HFFc6 (cell line): ENCODE results near the gene KLC4. TPM values are rescaled to one million over a fixed set of nuclear protein-coding genes. Genes with fewer than 3 reads are reported as not detected.

Experiments used
- DNase-seq: peaks from one replicate; pipeline ENCODE4 v3.0.0-alpha.2; 2018
- H3K27ac Mint-ChIP-seq: 2 replicates; pipeline ENCODE4 v1.8.0; 2020; ENCODE audit warnings: mild to moderate bottlenecking, mixed read lengths
- H3K27me3 Mint-ChIP-seq: 2 replicates; pipeline ENCODE4 v1.8.0; 2021; ENCODE audit warnings: mild to moderate bottlenecking, moderate library complexity, mixed read lengths; ENCODE audit not compliant: insufficient read depth
- H3K36me3 Mint-ChIP-seq: 2 replicates; pipeline ENCODE4 v1.8.0; 2021; ENCODE audit warnings: low read depth, mixed read lengths
- H3K4me1 Mint-ChIP-seq: 2 replicates; pipeline ENCODE4 v1.8.0; 2020; ENCODE audit warnings: low read depth, mixed read lengths
- H3K4me3 Mint-ChIP-seq: 2 replicates; pipeline ENCODE4 v1.8.0; 2020; ENCODE audit warnings: mild to moderate bottlenecking, moderate library complexity, mixed read lengths
- H3K9me3 Mint-ChIP-seq: 2 replicates; pipeline ENCODE4 v1.8.0; 2020; ENCODE audit warnings: mild to moderate bottlenecking, mixed read lengths
- CTCF ChIP-seq: fragments of 200-600 bp; sonication (generic); IDR thresholded peaks from 2 replicates; pipeline ENCODE4 v1.5.0; 2021; ENCODE audit warnings: antibody characterized with exemption, mild to moderate bottlenecking
- long read RNA-seq: library from polyadenylated mRNA; unstranded; transcript quantifications from one replicate; pipeline ENCODE4 v2.0.0, GENCODE V29; 2019
- total RNA-seq, 6 experiments: library from RNA; stranded (reverse); fragmentation: NEBNext Ultra II Directional; extraction: Animal tissue kit (Norgen Biotek cat#: 25700); gene quantifications; 2 replicates in 1 of 6; 3 replicates in 5 of 6; pipeline ENCODE4 v1.2.3, GENCODE V29; 2021

The KLC4 gene
- 10 to 100 TPM; 10.7 to 12.6 (median 11.8) TPM for total RNA-seq
- long read RNA-seq, partial matches to known transcripts = 2 of 3 reads
- long read RNA-seq, other reads (novel, unspliced or antisense) = 0 of 3 reads

- peak within 1 kb of the TSS; percentile 96 for H3K27ac Mint-ChIP-seq
- H3K27me3 Mint-ChIP-seq = peaks cover 2% of the 10 kb centered on the region; the same call in 1 of the 2 replicates
- TF ChIP-seq CTCF = no peak
- H3K4me3 Mint-ChIP-seq = peak within 1 kb of the TSS; percentile 95
- no peaks in the 10 kb centered on the region for H3K9me3 Mint-ChIP-seq
- peaks cover 42% of the 10 kb centered on the region for H3K4me1 Mint-ChIP-seq
- peaks cover 21% of the 10 kb centered on the region for H3K36me3 Mint-ChIP-seq
- DNase-seq = peak; percentile 99
These were observed at the start of gene KLC4, which contains the start of gene MRPL2 for GRCh38 chr6:43059168-43060033. Gene KLC4, plus strand, starts transcription at chr6:43059631. Its CDS starts 1,705 bp downstream, at chr6:43061336. Gene MRPL2, minus strand, starts transcription at chr6:43059434. Its CDS starts 53 bp downstream, at chr6:43059381.

- H3K9me3 Mint-ChIP-seq = no peaks in the 10 kb centered on the region
- no peak for DNase-seq
- H3K27ac Mint-ChIP-seq = no peak overlapping the region
- H3K4me1 Mint-ChIP-seq = peaks cover 39% of the 10 kb centered on the region
- TF ChIP-seq CTCF = peak; percentile 34
- no peak overlapping the region for H3K4me3 Mint-ChIP-seq
- no peaks in the 10 kb centered on the region; the same call in none of the 2 replicates for H3K27me3 Mint-ChIP-seq
- H3K36me3 Mint-ChIP-seq = peaks cover 35% of the 10 kb centered on the region
These were observed 48.2 kb upstream of the KLC4 start for GRCh38 chr6:43011207-43011606.

- no peak for TF ChIP-seq CTCF
- no peak for DNase-seq
- no peaks in the 10 kb centered on the region; the same call in none of the 2 replicates for H3K27me3 Mint-ChIP-seq
- H3K4me3 Mint-ChIP-seq = peak overlapping the region; percentile 95
- H3K27ac Mint-ChIP-seq = peak overlapping the region; percentile 92; the same call in 1 of the 2 replicates
- H3K4me1 Mint-ChIP-seq = peaks cover 48% of the 10 kb centered on the region
- H3K36me3 Mint-ChIP-seq = peaks cover 39% of the 10 kb centered on the region
- no peaks in the 10 kb centered on the region for H3K9me3 Mint-ChIP-seq
These were observed 47.1 kb upstream of the KLC4 start for GRCh38 chr6:43012364-43012763.

GRCh38 chr6:43013097-43013842, 46.2 kb upstream of the KLC4 start:
- Mint-ChIP-seq H3K9me3 (no peaks in the 10 kb centered on the region), H3K27me3 (no peaks in the 10 kb centered on the region; the same call in none of the 2 replicates), H3K4me3 (peak overlapping the region; percentile 95), H3K27ac (peak overlapping the region; percentile 92), H3K36me3 (peaks cover 46% of the 10 kb centered on the region), H3K4me1 (peaks cover 48% of the 10 kb centered on the region)
- TF ChIP-seq CTCF = no peak
- peak; percentile 55 for DNase-seq

GRCh38 chr6:43013843-43014433, 45.5 kb upstream of the KLC4 start, which contains the start of the genes KLHDC3 and MEA1:
Gene KLHDC3, plus strand, starts transcription at chr6:43014249. Its CDS starts 2,944 bp downstream, at chr6:43017193.
Gene MEA1, minus strand, starts transcription at chr6:43013946. Its CDS starts 133 bp downstream, at chr6:43013813.
- DNase-seq = peak; percentile 100
- Mint-ChIP-seq H3K9me3 (no peaks in the 10 kb centered on the region), H3K27ac (peak within 1 kb of the TSS; percentile 92), H3K36me3 (peaks cover 46% of the 10 kb centered on the region), H3K4me1 (peaks cover 48% of the 10 kb centered on the region), H3K27me3 (no peaks in the 10 kb centered on the region; the same call in none of the 2 replicates), H3K4me3 (peak within 1 kb of the TSS; percentile 95)
- TF ChIP-seq CTCF = no peak
